ENCODE data around the gene NDUFC1. TPM values are rescaled to one million over a fixed set of nuclear protein-coding genes. Genes with fewer than 3 reads are reported as not detected.

NDUFC1 gene
- total RNA-seq, 2 experiments from 2014 or later: 34.6 to 36.5 TPM

Other genes with a start within 250 kb of the NDUFC1 start
- gene ELF2, start 125.3 kb downstream of the NDUFC1 start, total RNA-seq: 10 to 100 TPM; 43.9 to 48.2 TPM
- under 1 TPM in 1 of 2 experiments, not detected in 1; 0.22 TPM for gene MGARP, start 22.3 kb downstream of the NDUFC1 start, total RNA-seq
- gene NAA15, start 972 bp downstream of the NDUFC1 start, total RNA-seq: 10 to 100 TPM; 42.1 to 50.3 TPM
- gene RAB33B, start 151.6 kb upstream of the NDUFC1 start, total RNA-seq: 1 to 10 TPM; 9.8 to 9.9 TPM

Data from activated naive CD8-positive, alpha-beta T cell treated with anti-CD3 and anti-CD28 coated beads, Interleukin-2, amount 10 ng/mL, durations not matched to agents 7 days and 5 days (primary cell).